ENCODE measurements around the gene DIPK1B. TPM values are rescaled to one million over a fixed set of nuclear protein-coding genes. Genes with fewer than 3 reads are reported as not detected.

DIPK1B gene
- total and polyA plus RNA-seq, 10 donors = 5.2 to 26.5 (median 12.3) TPM

DNA sequence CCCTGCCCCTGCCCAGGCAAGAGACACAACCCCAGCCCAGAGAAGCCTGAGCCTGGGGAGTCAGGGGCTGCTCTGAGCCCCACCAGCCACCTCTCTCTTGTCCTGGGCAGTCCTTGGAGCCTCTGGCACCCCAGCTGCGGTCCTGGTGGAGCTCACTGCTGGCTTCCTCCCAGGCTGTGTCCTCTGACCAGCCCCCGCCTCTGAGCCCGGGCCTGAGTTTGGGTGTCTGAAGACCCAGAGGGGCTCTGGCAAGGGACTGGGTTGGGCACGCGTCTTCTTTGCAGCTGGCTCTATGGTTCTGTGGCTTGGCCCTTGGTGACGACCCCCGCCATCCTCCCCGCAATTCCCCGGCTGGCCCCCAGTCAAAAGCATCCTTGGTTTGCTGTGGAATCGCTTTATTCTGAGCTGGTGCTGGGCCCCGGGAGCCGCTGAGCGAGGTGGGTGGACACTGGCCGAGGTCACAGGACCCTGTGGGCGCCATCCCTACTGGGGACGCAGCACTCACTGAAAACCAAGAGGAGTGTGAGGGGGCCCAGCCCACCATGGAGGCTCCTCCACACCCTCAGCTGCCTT, 31.4 kb downstream of the DIPK1B start:
- peak overlapping the region in 1 of 8 donors; percentile 91 for H3K27ac ChIP-seq
- intact Hi-C loops (cut with DNase I; ENCODE audit: low total_unique reads) = no loop called here
- peaks cover 0 to 64% (median 33%) of the 10 kb centered on the region in 7 donors for H3K27me3 ChIP-seq (replicated peaks in 1 of 7)
- no peak overlapping the region for H3K4me3 ChIP-seq
- TF ChIP-seq POLR2AphosphoS5 (IDR thresholded peaks at IDR 0.05) (no peak), POLR2A (IDR thresholded peaks at IDR 0.05) (no peak)
- TF ChIP-seq, protein P1, sequence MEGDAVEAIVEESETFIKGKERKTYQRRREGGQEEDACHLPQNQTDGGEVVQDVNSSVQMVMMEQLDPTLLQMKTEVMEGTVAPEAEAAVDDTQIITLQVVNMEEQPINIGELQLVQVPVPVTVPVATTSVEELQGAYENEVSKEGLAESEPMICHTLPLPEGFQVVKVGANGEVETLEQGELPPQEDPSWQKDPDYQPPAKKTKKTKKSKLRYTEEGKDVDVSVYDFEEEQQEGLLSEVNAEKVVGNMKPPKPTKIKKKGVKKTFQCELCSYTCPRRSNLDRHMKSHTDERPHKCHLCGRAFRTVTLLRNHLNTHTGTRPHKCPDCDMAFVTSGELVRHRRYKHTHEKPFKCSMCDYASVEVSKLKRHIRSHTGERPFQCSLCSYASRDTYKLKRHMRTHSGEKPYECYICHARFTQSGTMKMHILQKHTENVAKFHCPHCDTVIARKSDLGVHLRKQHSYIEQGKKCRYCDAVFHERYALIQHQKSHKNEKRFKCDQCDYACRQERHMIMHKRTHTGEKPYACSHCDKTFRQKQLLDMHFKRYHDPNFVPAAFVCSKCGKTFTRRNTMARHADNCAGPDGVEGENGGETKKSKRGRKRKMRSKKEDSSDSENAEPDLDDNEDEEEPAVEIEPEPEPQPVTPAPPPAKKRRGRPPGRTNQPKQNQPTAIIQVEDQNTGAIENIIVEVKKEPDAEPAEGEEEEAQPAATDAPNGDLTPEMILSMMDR (IDR thresholded peaks at IDR 0.05 in 8 of 11, conservative IDR thresholded peaks at IDR 0.05 in 3 of 11) = no peak
- no peaks in the 10 kb centered on the region for H3K9me3 ChIP-seq
- no peak for DNase-seq
- peaks cover 11 to 71% (median 34%) of the 10 kb centered on the region in 6 donors for H3K4me1 ChIP-seq
- WGBS, 5 donors = 81 to 92% (median 88%) methylated on average over 9 to 16 of the region's 16 CpGs
- H3K36me3 ChIP-seq = peaks cover 0 to 14% (median 0%) of the 10 kb centered on the region in 6 donors

DNA sequence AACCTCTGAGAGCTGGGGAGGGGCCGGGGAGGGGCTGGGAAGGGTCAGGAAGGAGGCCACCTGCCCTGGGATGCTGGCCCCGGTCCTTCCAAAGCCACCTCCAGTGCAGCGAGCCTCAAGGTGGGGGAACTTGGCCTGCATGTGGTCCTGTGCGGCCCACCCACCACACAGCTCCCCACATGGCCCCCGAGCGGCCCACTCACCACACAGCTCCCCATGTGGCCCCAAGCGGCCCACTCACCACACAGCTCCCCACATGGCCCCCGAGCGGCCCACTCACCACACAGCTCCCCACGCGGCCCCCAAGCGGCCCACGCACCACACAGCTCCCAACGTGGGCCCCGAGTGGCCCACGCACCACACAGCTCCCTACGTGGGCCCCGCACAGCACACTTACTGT, 32.4 kb downstream of the DIPK1B start:
- intact Hi-C loops (cut with DNase I; ENCODE audit: low total_unique reads) = no loop called here
- Histone ChIP-seq H3K4me1 (peaks cover 22 to 81% (median 44%) of the 10 kb centered on the region in 6 donors), H3K27ac (no peak overlapping the region), H3K36me3 (peaks cover 0 to 3% (median 0%) of the 10 kb centered on the region in 6 donors), H3K9me3 (no peaks in the 10 kb centered on the region), H3K27me3 (replicated peaks in 1 of 7) (peaks cover 0 to 53% (median 27%) of the 10 kb centered on the region in 7 donors), H3K4me3 (no peak overlapping the region)
- WGBS, 5 donors = 75 to 87% (median 86%) methylated on average over 10 to 18 of the region's 18 CpGs; no CpG with 5 or more reads in 1 of the 5 donors
- no peak for DNase-seq
- TF ChIP-seq POLR2AphosphoS5 (IDR thresholded peaks at IDR 0.05) = no peak
- TF ChIP-seq, protein P1 (IDR thresholded peaks at IDR 0.05 in 8 of 11, conservative IDR thresholded peaks at IDR 0.05 in 3 of 11) = no peak

DNA sequence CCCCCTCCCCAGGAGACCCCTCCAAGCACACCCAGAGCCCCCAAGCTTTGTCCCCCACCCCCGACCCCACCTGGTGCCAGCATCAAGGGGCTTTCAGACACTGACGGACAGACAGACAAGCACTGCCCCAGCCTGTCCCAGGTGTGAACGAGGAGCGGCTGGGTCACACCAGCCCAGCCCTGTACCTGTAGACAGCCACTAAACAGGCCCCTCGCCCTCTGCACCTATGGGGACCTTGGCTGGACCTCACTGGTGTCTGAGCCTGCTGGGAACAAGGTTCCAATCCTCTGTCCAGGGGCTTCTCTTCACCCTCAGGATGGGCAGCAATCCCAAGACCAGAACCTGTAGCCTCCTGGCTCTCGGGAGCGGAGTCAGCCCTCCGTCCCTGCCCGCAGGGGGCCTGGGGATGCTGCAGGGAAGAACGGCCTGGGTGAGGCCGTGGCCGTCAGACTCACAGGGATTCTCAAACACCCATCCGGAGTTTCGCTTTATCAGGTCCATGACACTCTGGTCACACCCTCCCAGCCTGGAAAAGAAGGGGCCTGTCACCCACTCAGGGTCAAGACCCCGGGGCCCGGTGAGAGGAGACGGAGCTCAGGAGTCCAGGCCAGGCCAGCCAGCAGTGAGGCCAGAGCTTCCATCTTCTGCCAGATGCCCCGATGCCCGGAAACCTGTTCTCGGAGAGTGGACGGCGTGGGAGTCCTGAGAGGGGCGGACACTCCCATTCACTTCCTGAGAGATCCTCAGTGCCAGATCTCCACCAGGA, 33.2 kb downstream of the DIPK1B start:
- Histone ChIP-seq H3K9me3 (no peaks in the 10 kb centered on the region), H3K27ac (peak overlapping the region in 3 of 8 donors; percentile 1 to 28 (median 25)), H3K36me3 (no peaks in the 10 kb centered on the region), H3K4me1 (peaks cover 23 to 82% (median 46%) of the 10 kb centered on the region in 6 donors), H3K27me3 (replicated peaks in 1 of 7) (peaks cover 0 to 45% (median 27%) of the 10 kb centered on the region in 7 donors), H3K4me3 (peak overlapping the region in 3 of 8 donors; percentile 12 to 33 (median 23))
- TF ChIP-seq, protein P1 (IDR thresholded peaks at IDR 0.05 in 8 of 11, conservative IDR thresholded peaks at IDR 0.05 in 3 of 11) = no peak
- TF ChIP-seq POLR2A (IDR thresholded peaks at IDR 0.05) (no peak), POLR2AphosphoS5 (IDR thresholded peaks at IDR 0.05) (peak in 2 of 3 donors; percentile 23 to 51)
- intact Hi-C loops (cut with DNase I; ENCODE audit: low total_unique reads) = no loop called here
- WGBS, 5 donors = 71 to 87% (median 77%) methylated on average over 13 to 23 of the region's 23 CpGs
- no peak for DNase-seq

DNA sequence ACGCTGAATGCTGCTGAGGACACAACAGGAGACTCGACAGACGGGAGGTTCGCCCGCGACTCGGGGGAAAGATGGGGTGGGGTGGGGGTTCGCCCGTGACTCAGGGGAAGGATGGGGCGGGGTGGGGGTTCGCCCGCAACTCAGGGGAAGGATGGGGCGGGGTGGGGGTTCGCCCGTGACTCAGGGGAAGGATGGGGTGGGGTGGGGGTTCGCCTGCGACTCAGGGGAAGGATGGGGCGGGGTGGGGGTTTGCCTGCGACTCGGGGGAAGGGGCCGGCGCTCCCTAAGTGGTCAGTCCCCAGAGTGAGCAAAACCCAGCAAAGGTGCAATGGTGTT, 33.8 kb downstream of the DIPK1B start:
- DNase-seq = no peak
- intact Hi-C loops (cut with DNase I; ENCODE audit: low total_unique reads) = no loop called here
- Histone ChIP-seq H3K4me1 (peaks cover 18 to 78% (median 41%) of the 10 kb centered on the region in 6 donors), H3K4me3 (peak overlapping the region in 1 of 8 donors; percentile 33), H3K36me3 (no peaks in the 10 kb centered on the region), H3K9me3 (peaks cover 0 to 5% (median 2%) of the 10 kb centered on the region in 8 donors), H3K27me3 (replicated peaks in 1 of 7) (peaks cover 0 to 40% (median 21%) of the 10 kb centered on the region in 7 donors), H3K27ac (no peak overlapping the region)
- WGBS, 5 donors = 40 to 73% (median 49%) methylated on average over 17 to 22 of the region's 22 CpGs
- TF ChIP-seq, protein P1 (IDR thresholded peaks at IDR 0.05 in 8 of 11, conservative IDR thresholded peaks at IDR 0.05 in 3 of 11) = no peak
- TF ChIP-seq POLR2A (IDR thresholded peaks at IDR 0.05) = no peak
- TF ChIP-seq POLR2AphosphoS5 (IDR thresholded peaks at IDR 0.05) = no peak
